Transverse colon (tissue), 4 donors: ENCODE data around the gene MYPN. TPM values are rescaled to one million over a fixed set of nuclear protein-coding genes. Genes with fewer than 3 reads are reported as not detected.

Source experiments
- DNase-seq: peaks from one replicate; pipeline ENCODE4 v3.0.0-alpha.2; 2019
- H3K27ac ChIP-seq, 4 donors: fragments of 200-600 bp; sonication (generic); 2 replicates each; pipeline ENCODE4 v1.5.1; 2016 to 2018; ENCODE audit warnings: inconsistent platforms in 4 of 4
- H3K27me3 ChIP-seq: fragments of 200-600 bp; sonication (generic); 2 replicates; pipeline ENCODE4 v1.5.1; 2017; ENCODE audit warnings: inconsistent platforms
- H3K36me3 ChIP-seq, 4 donors: fragments of 200-600 bp; sonication (generic); 2 replicates each; pipeline ENCODE4 v1.5.1; 2017 to 2019; ENCODE audit warnings: inconsistent platforms in 4 of 4
- H3K4me1 ChIP-seq, 4 donors: fragments of 200-600 bp; sonication (generic); 2 replicates each; pipeline ENCODE4 v1.5.1; 2017 to 2020; ENCODE audit warnings: inconsistent platforms in 4 of 4
- H3K4me3 ChIP-seq, 4 donors: fragments of 200-600 bp; sonication (generic); 1 replicate in 1 of 4; 2 replicates in 3 of 4; pipeline versions ENCODE4 v1.5.1 to v1.6.1; 2017 to 2019; ENCODE audit warnings: inconsistent platforms in 4 of 4
- H3K9me3 ChIP-seq, 2 donors: fragments of 200-600 bp; sonication (generic); 2 replicates each; pipeline ENCODE4 v1.5.1; 2017 to 2019; ENCODE audit warnings: inconsistent platforms in 2 of 2
- CTCF ChIP-seq, 5 experiments: fragments of 200-600 bp in 3 of 5; fragments of 450-650 bp in 2 of 5; sonication (generic) in 3 of 5; IDR thresholded peaks; 1 replicate in 2 of 5; 2 replicates in 3 of 5; pipeline ENCODE4 v1.5.1; 2016 to 2017; ENCODE audit warnings: antibody characterized with exemption in 5 of 5, inconsistent platforms in 3 of 5, mild to moderate bottlenecking in 2 of 5, moderate library complexity in 1 of 5
- EP300 ChIP-seq: sonication (generic); formaldehyde crosslinking; IDR thresholded peaks from one replicate; pipeline ENCODE4 v1.6.1; 2017; ENCODE audit warnings: antibody characterized with exemption, low read depth
- POLR2A ChIP-seq: fragments of 450-650 bp; IDR thresholded peaks from one replicate; pipeline ENCODE4 v1.6.1; 2016; ENCODE audit warnings: antibody characterized with exemption, mild to moderate bottlenecking, moderate library complexity
- POLR2AphosphoS5 ChIP-seq, 3 donors: sonication (generic); formaldehyde crosslinking; IDR thresholded peaks; one replicate each; pipeline ENCODE4 v1.6.1; 2016; ENCODE audit warnings: antibody characterized with exemption in 3 of 3
- WGBS, 2 donors: methylation state at CpG; one replicate each; pipeline ENCODE4 v1.1.5; 2018; ENCODE audit warnings: low coverage in 1 of 2; 5-methylcytosine and 5-hydroxymethylcytosine counted together
- in situ Hi-C, 4 donors: fragments of 200-750 bp; cut with MboI; loops; one replicate each; pipeline versions ENCODE4 v1.15.0 to v1.15.1; 2017; ENCODE audit warnings: low sequenced_read_pairs in 3 of 4, low pct_ligation_motif_present in 1 of 4, low pct_unique_long_range_greater_than_20kb in 1 of 4
- intact Hi-C: fragments of 100-400 bp; cut with DNase I; formaldehyde crosslinking; loops from one replicate; pipeline ENCODE4 v1.15.1; 2023; ENCODE audit warnings: low total_unique reads
- total RNA-seq, 4 donors: library from RNA; depleted of rRNA; stranded (reverse); fragments of >200 nt; gene quantifications; one replicate each; pipeline ENCODE4 v1.1.0, GENCODE V29; 2016

The MYPN gene
- total RNA-seq, 4 donors from 2014 or later, result 0.27 to 1.5 (median 0.79) TPM; not detected in 1

- 6 to 71% methylated on average over 1 of the region's 1 CpG for WGBS, 2 donors
- intact Hi-C loops, result no loop called here
Observed at GRCh38 chr10:68132391-68132790, 23.1 kb downstream of the MYPN start.

GRCh38 chr10:68133523-68133922 lies 24.2 kb downstream of the MYPN start:
- in situ Hi-C loops (no loop called here), intact Hi-C loops (no loop called here)
- WGBS, 2 donors, result 88% methylated on average over 2 of the region's 2 CpGs; no CpG with 5 or more reads in 1 of the 2 donors
- H3K9me3 ChIP-seq, result no peaks in the 10 kb centered on the region
- no peaks in the 10 kb centered on the region for H3K36me3 ChIP-seq
- H3K27ac ChIP-seq, result no peak overlapping the region
- H3K4me3 ChIP-seq, result no peak overlapping the region
- no peaks in the 10 kb centered on the region for H3K27me3 ChIP-seq
- no peak for TF ChIP-seq POLR2A
- TF ChIP-seq POLR2AphosphoS5 (IDR thresholded peaks at IDR 0.05), result no peak
- no peak for TF ChIP-seq EP300
- TF ChIP-seq CTCF (IDR thresholded peaks at IDR 0.05), result no peak
- H3K4me1 ChIP-seq, result peaks cover 0 to 18% (median 9%) of the 10 kb centered on the region in 4 donors
- no peak for DNase-seq

More at GRCh38 chr10:68132391-68132790, 23.1 kb downstream of the MYPN start:
- H3K36me3 ChIP-seq, result no peaks in the 10 kb centered on the region
- H3K27ac ChIP-seq, result no peak overlapping the region
- H3K4me3 ChIP-seq, result no peak overlapping the region
- TF ChIP-seq POLR2AphosphoS5 (IDR thresholded peaks at IDR 0.05) (no peak), POLR2A (no peak), CTCF (IDR thresholded peaks at IDR 0.05) (no peak), EP300 (no peak)
- H3K27me3 ChIP-seq, result no peaks in the 10 kb centered on the region
- no peak for DNase-seq
- in situ Hi-C loops, result no loop called here
- no peaks in the 10 kb centered on the region for H3K9me3 ChIP-seq
- peaks cover 0 to 18% (median 9%) of the 10 kb centered on the region in 4 donors for H3K4me1 ChIP-seq

- 67 to 76% methylated on average over 1 of the region's 1 CpG for WGBS, 2 donors
- intact Hi-C loops, result no loop called here
- no peak for TF ChIP-seq CTCF (IDR thresholded peaks at IDR 0.05)
- DNase-seq, result no peak
- Histone ChIP-seq H3K9me3 (no peaks in the 10 kb centered on the region), H3K4me3 (no peak overlapping the region), H3K4me1 (peaks cover 0 to 18% (median 9%) of the 10 kb centered on the region in 4 donors), H3K36me3 (no peaks in the 10 kb centered on the region), H3K27ac (peak overlapping the region; percentile 23 to 66 (median 38)), H3K27me3 (no peaks in the 10 kb centered on the region)
- in situ Hi-C loops, result no loop called here
Observed at GRCh38 chr10:68135362-68135761, 26.1 kb downstream of the MYPN start.

GRCh38 chr10:68135922-68136792 lies 26.9 kb downstream of the MYPN start:
- Histone ChIP-seq H3K4me1 (peaks cover 0 to 18% (median 9%) of the 10 kb centered on the region in 4 donors), H3K27ac (peak overlapping the region; percentile 33 to 66 (median 42)), H3K36me3 (no peaks in the 10 kb centered on the region), H3K4me3 (no peak overlapping the region), H3K9me3 (no peaks in the 10 kb centered on the region), H3K27me3 (no peaks in the 10 kb centered on the region)
- DNase-seq, result no peak
- 56 to 59% methylated on average over 6 to 8 of the region's 8 CpGs for WGBS, 2 donors
- in situ Hi-C loops, result no loop called here
- intact Hi-C loops, result no loop called here
- TF ChIP-seq CTCF (IDR thresholded peaks at IDR 0.05) (no peak), POLR2A (no peak), EP300 (no peak), POLR2AphosphoS5 (IDR thresholded peaks at IDR 0.05) (peak in 2 of 3 donors; percentile 19 to 30)
